Tibial artery (tissue), 4 donors: Measurements from ENCODE around the gene TDG.

Experiments used
- DNase-seq, 2 donors: peaks; one replicate each; pipeline ENCODE4 v3.0.0-alpha.2; 2019
- H3K27ac ChIP-seq, 2 donors: fragments of 200-600 bp; sonication (generic) in 1 of 2; 1 replicate in 1 of 2; 2 replicates in 1 of 2; pipeline ENCODE4 v1.5.1; 2018 to 2019; ENCODE audit warnings: mild to moderate bottlenecking in 1 of 2
- H3K27me3 ChIP-seq, 2 donors: fragments of 200-600 bp; sonication (generic) in 1 of 2; one replicate each; pipeline versions ENCODE4 v1.5.1 to v1.6.0; 2016 to 2019
- H3K36me3 ChIP-seq, 3 donors: fragments of 200-600 bp; sonication (generic) in 2 of 3; one replicate each; pipeline ENCODE4 v1.5.1; 2016 to 2019; ENCODE audit warnings: mild to moderate bottlenecking in 2 of 3
- H3K4me1 ChIP-seq, 4 donors: fragments of 200-600 bp; sonication (generic) in 2 of 4; 1 replicate in 3 of 4; 2 replicates in 1 of 4; pipeline ENCODE4 v1.5.1; 2016 to 2019
- H3K4me3 ChIP-seq, 2 donors: fragments of 200-600 bp; sonication (generic) in 1 of 2; 1 replicate in 1 of 2; 2 replicates in 1 of 2; pipeline ENCODE4 v1.5.1; 2018 to 2019; ENCODE audit warnings: mild to moderate bottlenecking in 2 of 2
- H3K9me3 ChIP-seq, 3 donors: fragments of 200-600 bp; sonication (generic) in 1 of 3; one replicate each; pipeline ENCODE4 v1.5.1; 2016 to 2019
- CTCF ChIP-seq, 2 experiments: fragments of 200-600 bp in 1 of 2; fragments of 450-650 bp in 1 of 2; IDR thresholded peaks; one replicate each; pipeline ENCODE4 v1.5.1; 2017 to 2019; ENCODE audit warnings: antibody characterized with exemption in 2 of 2, mild to moderate bottlenecking in 1 of 2, moderate library complexity in 1 of 2
- intact Hi-C: fragments of 100-400 bp; cut with DNase I; formaldehyde crosslinking; loops from one replicate; pipeline ENCODE4 v1.15.0; 2023; ENCODE audit warnings: low total_unique reads

TDG gene

GRCh38 chr12:103997286-103997900 lies 31.7 kb downstream of the TDG start:
- intact Hi-C loops, result no loop called here
- no peaks in the 10 kb centered on the region for H3K27me3 ChIP-seq
- H3K9me3 ChIP-seq, result no peaks in the 10 kb centered on the region
- H3K36me3 ChIP-seq, result peaks cover 0 to 4% (median 0%) of the 10 kb centered on the region in 3 donors
- H3K4me3 ChIP-seq, result no peak overlapping the region
- peak in 1 of 2 donors; percentile 22 for DNase-seq
- no peaks in the 10 kb centered on the region for H3K4me1 ChIP-seq
- no peak overlapping the region for H3K27ac ChIP-seq
- TF ChIP-seq CTCF (IDR thresholded peaks at IDR 0.05), result no peak

GRCh38 chr12:103998976-103999375 lies 33.3 kb downstream of the TDG start:
- intact Hi-C loops, result no loop called here
- Histone ChIP-seq H3K36me3 (peaks cover 0 to 5% (median 4%) of the 10 kb centered on the region in 3 donors), H3K4me3 (no peak overlapping the region), H3K27me3 (no peaks in the 10 kb centered on the region), H3K9me3 (no peaks in the 10 kb centered on the region), H3K27ac (no peak overlapping the region), H3K4me1 (no peaks in the 10 kb centered on the region)
- DNase-seq, result no peak
- TF ChIP-seq CTCF (IDR thresholded peaks at IDR 0.05), result no peak

- Histone ChIP-seq H3K27me3 (no peaks in the 10 kb centered on the region), H3K9me3 (no peaks in the 10 kb centered on the region), H3K27ac (no peak overlapping the region), H3K36me3 (peaks cover 0 to 5% (median 4%) of the 10 kb centered on the region in 3 donors), H3K4me3 (no peak overlapping the region), H3K4me1 (no peaks in the 10 kb centered on the region)
- no peak for TF ChIP-seq CTCF (IDR thresholded peaks at IDR 0.05)
- intact Hi-C loops, result no loop called here
- DNase-seq, result no peak
These were observed 35.2 kb downstream of the TDG start for GRCh38 chr12:104000807-104001434.

- H3K36me3 ChIP-seq, result peaks cover 0 to 5% (median 4%) of the 10 kb centered on the region in 3 donors
- intact Hi-C loops, result no loop called here
- no peak for TF ChIP-seq CTCF (IDR thresholded peaks at IDR 0.05)
- no peak for DNase-seq
- no peaks in the 10 kb centered on the region for H3K9me3 ChIP-seq
- no peak overlapping the region for H3K4me3 ChIP-seq
- H3K4me1 ChIP-seq, result no peaks in the 10 kb centered on the region
- no peaks in the 10 kb centered on the region for H3K27me3 ChIP-seq
- no peak overlapping the region for H3K27ac ChIP-seq
These were observed 37.0 kb downstream of the TDG start for GRCh38 chr12:104002686-104003085.

GRCh38 chr12:104003596-104003995 lies 37.9 kb downstream of the TDG start:
- H3K36me3 ChIP-seq, result peaks cover 0 to 5% (median 4%) of the 10 kb centered on the region in 3 donors
- intact Hi-C loops, result no loop called here
- no peak for DNase-seq
- no peaks in the 10 kb centered on the region for H3K4me1 ChIP-seq
- H3K27ac ChIP-seq, result no peak overlapping the region
- no peaks in the 10 kb centered on the region for H3K27me3 ChIP-seq
- no peak overlapping the region for H3K4me3 ChIP-seq
- TF ChIP-seq CTCF (IDR thresholded peaks at IDR 0.05), result no peak
- H3K9me3 ChIP-seq, result no peaks in the 10 kb centered on the region
